Activated CD4-positive, alpha-beta memory T cell treated with anti-CD3 and anti-CD28 coated beads, Interleukin-2, amount 10 ng/mL, durations not matched to agents 7 days and 5 days (primary cell): ENCODE results near the gene HSPA1B. TPM values are rescaled to one million over a fixed set of nuclear protein-coding genes. Genes with fewer than 3 reads are reported as not detected.
"Not testable (repeated sequence)": the region's sequence is repeated elsewhere in the genome, so short reads cannot be mapped to it uniquely, and the experiment has no call there.

ENCODE experiments used
- CTCF ChIA-PET: fragments of 350-600 bp; sonication (Branson Sonifier 250); formaldehyde crosslinking; loops from one replicate; lab custom pipeline; 2021; ENCODE audit warnings: antibody characterized with exemption, inconsistent platforms; lab: Charles Lee
- POLR2A ChIA-PET: fragments of 350-600 bp; sonication (Branson Sonifier 250); formaldehyde crosslinking; loops from one replicate; lab custom pipeline; 2021; ENCODE audit warnings: antibody characterized with exemption; lab: Charles Lee
- DNase-seq: peaks from one replicate; pipeline ENCODE4 v3.0.0-alpha.2; 2020
- H3K27ac Mint-ChIP-seq: one replicate; pipeline ENCODE4 v1.8.0; 2021; ENCODE audit warnings: mild to moderate bottlenecking, mixed read lengths
- H3K27me3 Mint-ChIP-seq: one replicate; pipeline ENCODE4 v1.8.0; 2021; ENCODE audit warnings: mixed read lengths
- H3K36me3 Mint-ChIP-seq: one replicate; pipeline ENCODE4 v1.8.0; 2021; ENCODE audit warnings: low read depth, mixed read lengths
- H3K4me1 Mint-ChIP-seq: one replicate; pipeline ENCODE4 v1.8.0; 2021; ENCODE audit warnings: mixed read lengths
- H3K4me3 Mint-ChIP-seq: one replicate; pipeline ENCODE4 v1.8.0; 2021; ENCODE audit warnings: mild to moderate bottlenecking, mixed read lengths
- H3K9me3 Mint-ChIP-seq: one replicate; pipeline ENCODE4 v1.8.0; 2021; ENCODE audit warnings: mixed read lengths
- total RNA-seq, 2 experiments: library from RNA; stranded (reverse); gene quantifications; one replicate each; pipeline ENCODE4 v1.2.3, GENCODE V29; 2021

Gene HSPA1B
- total RNA-seq, 2 experiments from 2014 or later, result 60.6 to 62.6 TPM

GRCh38 chr6:31817929-31818511 is 9.5 kb upstream of the HSPA1B start:
- ChIA-PET CTCF (interaction anchor here (0.8 to 2.3 kb wide), 12 partner anchors 9 to 277 kb away, joined by 3 to 14 read pairs (median 4); partner anchors contain the start of genes DDAH2, DDX39B, HSPA1B and LSM2), POLR2A (interaction anchor here (0.6 to 6.4 kb wide), 14 partner anchors 9 to 157 kb away, joined by 3 to 95 read pairs (median 4); partner anchors contain the start of genes C6orf47, CLIC1, DDAH2 and GPANK1)
- Mint-ChIP-seq H3K27ac (peak overlapping the region; percentile 96), H3K36me3 (peaks cover 18% of the 10 kb centered on the region), H3K4me1 (peaks cover 48% of the 10 kb centered on the region), H3K4me3 (peak overlapping the region; percentile 91)
- not testable (repeated sequence) for H3K27me3 Mint-ChIP-seq, H3K9me3 Mint-ChIP-seq, DNase-seq

DNA sequence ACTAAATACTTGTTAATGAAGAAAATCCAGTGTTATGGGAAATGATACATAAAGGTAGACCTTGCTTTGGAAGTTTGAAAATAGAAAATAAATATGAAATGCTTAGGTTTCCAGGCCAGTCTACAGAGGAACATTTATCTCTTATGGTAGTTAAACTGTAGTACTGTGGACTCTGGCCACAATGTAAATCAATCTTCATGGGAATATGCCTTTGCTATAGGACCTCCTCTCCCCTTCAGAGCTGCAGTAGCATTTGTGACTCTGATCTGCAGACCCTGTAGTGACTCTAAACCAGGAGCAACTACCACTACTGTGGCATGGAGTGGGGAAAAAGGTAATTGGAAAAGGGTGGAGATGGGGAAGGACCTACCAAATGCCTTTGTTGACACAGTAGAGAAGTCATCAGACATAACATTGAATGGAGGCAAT is 7.7 kb upstream of the HSPA1B start:
- ChIA-PET CTCF (interaction anchor here (1.2 to 1.5 kb wide), 2 partner anchors 13 to 82 kb away, joined by 5 to 6 read pairs; partner anchors contain the start of gene LSM2), POLR2A (interaction anchor here (1.2 to 6.4 kb wide), 4 partner anchors 13 to 167 kb away, joined by 4 to 95 read pairs (median 4); partner anchors contain the start of genes BAG6, CLIC1, LSM2 and MSH5)
- DNase-seq, result no peak
- H3K4me3 Mint-ChIP-seq, result peak overlapping the region; percentile 53
- H3K27me3 Mint-ChIP-seq, result no peaks in the 10 kb centered on the region
- peak overlapping the region; percentile 66 for H3K27ac Mint-ChIP-seq
- H3K36me3 Mint-ChIP-seq, result peaks cover 20% of the 10 kb centered on the region
- H3K4me1 Mint-ChIP-seq, result peaks cover 45% of the 10 kb centered on the region
- H3K9me3 Mint-ChIP-seq, result no peaks in the 10 kb centered on the region

DNA sequence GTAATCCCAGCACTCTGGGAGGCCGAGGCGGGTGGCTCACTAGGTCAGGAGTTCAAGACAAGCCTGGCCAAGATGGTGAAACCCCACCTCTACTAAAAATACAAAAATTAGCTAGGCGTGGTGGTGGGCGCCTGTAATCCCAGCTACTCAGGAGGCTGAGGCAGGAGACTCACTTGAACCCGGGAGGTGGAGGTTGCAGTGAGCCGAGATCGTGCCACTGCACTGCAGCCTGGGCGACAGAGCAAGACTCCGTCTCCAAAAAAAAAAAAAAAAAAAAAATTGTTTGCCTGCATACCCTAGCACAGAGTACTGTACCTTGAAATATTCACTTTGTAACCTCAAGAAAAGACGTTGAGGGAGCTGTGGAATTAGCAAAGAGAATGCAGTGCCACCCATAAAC is 7.1 kb upstream of the HSPA1B start:
- CTCF ChIA-PET, result interaction anchor here (1.2 to 1.5 kb wide), 2 partner anchors 14 to 82 kb away, joined by 5 to 6 read pairs; partner anchors contain the start of gene LSM2
- H3K9me3 Mint-ChIP-seq, H3K27me3 Mint-ChIP-seq, DNase-seq: not testable (repeated sequence)
- POLR2A ChIA-PET, result interaction anchor here (1.2 to 6.4 kb wide), 6 partner anchors 8 to 168 kb away, joined by 4 to 95 read pairs (median 5); partner anchors contain the start of genes BAG6, CLIC1, LSM2 and MSH5
- Mint-ChIP-seq H3K4me3 (peak overlapping the region; percentile 92), H3K4me1 (peaks cover 50% of the 10 kb centered on the region), H3K27ac (peak overlapping the region; percentile 94), H3K36me3 (peaks cover 20% of the 10 kb centered on the region)

DNA sequence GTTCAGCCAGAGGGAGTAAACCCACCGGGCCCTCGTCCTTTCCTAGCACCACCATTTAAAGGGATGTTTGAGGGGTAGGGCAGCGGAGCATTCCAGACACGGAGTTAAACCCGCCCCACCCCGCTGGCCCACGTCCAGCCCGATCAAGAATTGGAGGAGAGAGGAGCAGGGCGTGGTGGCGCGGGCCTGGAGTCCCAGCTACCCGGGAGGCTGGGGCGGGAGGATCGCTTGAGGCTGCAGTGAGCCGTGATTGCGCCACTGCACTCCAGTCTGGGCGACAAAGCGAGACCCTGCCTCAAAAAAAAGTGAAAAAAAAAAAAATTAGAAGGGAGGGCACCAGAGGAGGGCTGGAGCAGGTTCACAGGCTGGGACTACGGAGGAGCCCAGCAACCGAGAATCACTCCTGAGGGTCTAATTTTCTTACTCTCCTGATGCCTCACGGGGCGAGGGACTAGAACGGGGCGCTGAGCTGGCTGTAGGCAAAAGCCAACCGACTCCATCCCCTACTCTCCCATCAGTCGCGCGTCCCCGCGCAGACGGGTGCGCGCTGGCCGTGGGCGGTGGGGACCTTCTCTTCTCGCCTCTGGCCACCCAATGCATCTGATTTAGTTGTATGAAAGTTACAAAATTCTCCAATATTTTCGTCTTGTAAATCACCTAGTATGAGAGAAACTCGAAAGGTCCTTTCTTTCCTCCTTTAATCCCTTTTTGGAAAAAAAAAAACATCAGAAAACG is 6.1 kb upstream of the HSPA1B start:
- no peaks in the 10 kb centered on the region for H3K27me3 Mint-ChIP-seq
- H3K27ac Mint-ChIP-seq, result peak overlapping the region; percentile 94
- H3K4me3 Mint-ChIP-seq, result peak overlapping the region; percentile 92
- DNase-seq, result peak; percentile 63
- ChIA-PET CTCF (interaction anchor here (2.6 kb wide), 1 partner anchor 14 kb away, joined by 9 read pairs; the partner anchor contains the start of gene LSM2), POLR2A (interaction anchor here (0.7 to 6.4 kb wide), 10 partner anchors 9 to 1150 kb away, joined by 3 to 95 read pairs (median 4); partner anchors contain the start of genes CLIC1, CSNK2B, GPANK1 and LSM2)
- peaks cover 20% of the 10 kb centered on the region for H3K36me3 Mint-ChIP-seq
- H3K4me1 Mint-ChIP-seq, result peaks cover 59% of the 10 kb centered on the region
- H3K9me3 Mint-ChIP-seq, result no peaks in the 10 kb centered on the region

DNA sequence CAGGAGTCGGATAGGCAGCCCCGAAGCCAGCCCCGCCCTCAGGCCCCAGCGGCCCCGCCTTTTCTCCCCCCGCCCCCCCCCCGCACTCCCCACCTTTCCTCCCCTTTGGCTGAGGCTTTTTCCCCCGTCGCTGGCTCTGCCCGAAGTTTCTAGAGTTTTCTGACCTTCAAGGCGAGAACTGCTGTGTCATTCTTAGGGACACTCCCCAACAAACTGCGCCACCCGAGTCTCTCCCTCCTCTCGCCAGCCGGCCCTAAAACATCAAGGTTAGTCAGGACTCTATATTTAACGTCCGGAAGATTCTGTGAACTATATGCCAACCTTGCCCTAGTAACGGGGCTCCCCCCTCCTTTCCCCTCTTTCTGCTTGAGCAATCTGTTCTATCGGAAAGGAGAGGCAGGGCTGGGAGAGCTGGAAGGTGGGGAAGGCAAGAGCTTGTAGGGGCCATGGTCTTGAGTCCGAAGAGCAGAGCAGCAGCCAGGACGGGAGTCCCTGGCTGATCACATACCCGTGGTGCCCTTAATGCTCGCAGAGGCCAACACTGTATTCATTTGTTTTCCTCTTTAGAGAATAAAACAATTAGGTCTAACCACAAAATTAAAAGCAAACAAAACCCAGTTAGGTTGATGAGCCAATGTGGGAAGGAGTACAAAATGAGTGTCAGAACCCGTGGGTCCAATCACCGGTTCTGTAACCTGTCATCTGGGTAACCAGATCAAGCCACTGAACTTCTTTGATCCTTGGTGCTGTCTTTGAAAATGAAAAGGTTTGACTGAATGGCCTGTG is 5.3 kb upstream of the HSPA1B start:
- ChIA-PET CTCF (interaction anchor here (0.6 to 2.6 kb wide), 5 partner anchors 15 to 92 kb away, joined by 3 to 9 read pairs (median 3); partner anchors contain the start of gene LSM2), POLR2A (interaction anchor here (0.7 to 6.4 kb wide), 12 partner anchors 8 to 1150 kb away, joined by 3 to 95 read pairs (median 4); partner anchors contain the start of genes ABHD16A, CLIC1, CSNK2B and GPANK1)
- Mint-ChIP-seq H3K27ac (peak overlapping the region; percentile 94), H3K4me3 (peak overlapping the region; percentile 92), H3K36me3 (peaks cover 20% of the 10 kb centered on the region), H3K27me3 (no peaks in the 10 kb centered on the region), H3K4me1 (peaks cover 67% of the 10 kb centered on the region), H3K9me3 (no peaks in the 10 kb centered on the region)
- peak; percentile 65 for DNase-seq

- Mint-ChIP-seq H3K4me3 (peak overlapping the region; percentile 44), H3K4me1 (peaks cover 59% of the 10 kb centered on the region)
- not testable (repeated sequence) for H3K27ac Mint-ChIP-seq, H3K27me3 Mint-ChIP-seq, H3K9me3 Mint-ChIP-seq, DNase-seq, H3K36me3 Mint-ChIP-seq
- ChIA-PET CTCF (interaction anchor here (1.2 to 2.6 kb wide), 2 partner anchors 17 to 85 kb away, joined by 3 to 9 read pairs; partner anchors contain the start of gene LSM2), POLR2A (interaction anchor here (0.6 to 6.4 kb wide), 8 partner anchors 9 to 283 kb away, joined by 3 to 95 read pairs (median 4); partner anchors contain the start of genes CLIC1, GPANK1, LSM2 and MPIG6B)
These were observed 3.8 kb upstream of the HSPA1B start for GRCh38 chr6:31823592-31824196.

- H3K4me1 Mint-ChIP-seq, result peaks cover 48% of the 10 kb centered on the region
- CTCF ChIA-PET, result no interaction called here
These were observed 2.0 kb upstream of the HSPA1B start for GRCh38 chr6:31825553-31825952.

DNA sequence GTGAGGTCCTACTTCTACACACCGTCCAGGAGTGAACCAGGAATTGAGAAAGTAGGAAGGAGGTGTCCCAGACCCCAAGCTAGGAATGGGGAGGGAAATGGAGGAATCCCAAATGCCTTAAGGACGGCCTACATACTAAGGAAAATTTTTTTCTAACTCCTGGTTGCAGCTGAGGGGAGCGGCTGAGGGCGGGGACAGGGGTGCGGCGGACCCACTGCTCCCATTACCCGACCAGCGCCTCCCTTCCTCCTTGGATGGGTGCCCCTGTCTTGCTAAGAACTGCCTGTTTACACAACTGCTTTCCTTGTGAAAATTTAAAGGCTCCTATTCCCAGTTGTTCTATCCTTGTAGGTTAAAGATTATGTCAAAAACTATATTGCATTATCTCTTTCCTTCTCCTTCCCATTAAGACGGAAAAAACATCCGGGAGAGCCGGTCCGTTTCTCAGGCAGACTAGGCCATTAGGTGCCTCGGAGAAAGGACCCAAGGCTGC is 699 bp upstream of the HSPA1B start:
- H3K36me3 Mint-ChIP-seq, result peaks cover 20% of the 10 kb centered on the region
- peaks cover 53% of the 10 kb centered on the region for H3K4me1 Mint-ChIP-seq
- no peaks in the 10 kb centered on the region for H3K9me3 Mint-ChIP-seq
- ChIA-PET CTCF (interaction anchor here (0.6 to 2.1 kb wide), 19 partner anchors 9 to 276 kb away, joined by 3 to 15 read pairs (median 5); partner anchors contain the start of genes DDAH2, GPANK1, HSPA1A and HSPA1L), POLR2A (interaction anchor here (0.9 to 3.4 kb wide), 26 partner anchors 9 to 332 kb away, joined by 3 to 70 read pairs (median 5); partner anchors contain the start of genes ABHD16A, BAG6, C6orf47 and CLIC1)
- peak; percentile 57 for DNase-seq
- peak overlapping the region; percentile 96 for H3K27ac Mint-ChIP-seq
- no peaks in the 10 kb centered on the region for H3K27me3 Mint-ChIP-seq
- H3K4me3 Mint-ChIP-seq, result peak overlapping the region; percentile 86

More at GRCh38 chr6:31825553-31825952, 2.0 kb upstream of the HSPA1B start:
- H3K27me3 Mint-ChIP-seq, result no peaks in the 10 kb centered on the region
- no peak for DNase-seq
- peak overlapping the region; percentile 96 for H3K27ac Mint-ChIP-seq
- no peaks in the 10 kb centered on the region for H3K9me3 Mint-ChIP-seq
- H3K4me3 Mint-ChIP-seq, result peak overlapping the region; percentile 86
- POLR2A ChIA-PET, result interaction anchor here (0.6 to 3.4 kb wide), 8 partner anchors 8 to 331 kb away, joined by 3 to 70 read pairs (median 4); partner anchors contain the start of genes ATF6B, C6orf47, CLIC1 and HSPA1A
- H3K36me3 Mint-ChIP-seq, result peaks cover 12% of the 10 kb centered on the region

DNA sequence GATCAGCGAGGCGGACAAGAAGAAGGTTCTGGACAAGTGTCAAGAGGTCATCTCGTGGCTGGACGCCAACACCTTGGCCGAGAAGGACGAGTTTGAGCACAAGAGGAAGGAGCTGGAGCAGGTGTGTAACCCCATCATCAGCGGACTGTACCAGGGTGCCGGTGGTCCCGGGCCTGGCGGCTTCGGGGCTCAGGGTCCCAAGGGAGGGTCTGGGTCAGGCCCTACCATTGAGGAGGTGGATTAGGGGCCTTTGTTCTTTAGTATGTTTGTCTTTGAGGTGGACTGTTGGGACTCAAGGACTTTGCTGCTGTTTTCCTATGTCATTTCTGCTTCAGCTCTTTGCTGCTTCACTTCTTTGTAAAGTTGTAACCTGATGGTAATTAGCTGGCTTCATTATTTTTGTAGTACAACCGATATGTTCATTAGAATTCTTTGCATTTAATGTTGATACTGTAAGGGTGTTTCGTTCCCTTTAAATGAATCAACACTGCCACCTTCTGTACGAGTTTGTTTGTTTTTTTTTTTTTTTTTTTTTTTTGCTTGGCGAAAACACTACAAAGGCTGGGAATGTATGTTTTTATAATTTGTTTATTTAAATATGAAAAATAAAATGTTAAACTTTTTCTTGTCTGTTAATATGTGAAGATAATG is 2.2 kb downstream of the HSPA1B start:
- Mint-ChIP-seq H3K27me3 (no peaks in the 10 kb centered on the region), H3K4me1 (peaks cover 44% of the 10 kb centered on the region), H3K4me3 (peak overlapping the region; percentile 94), H3K27ac (peak overlapping the region; percentile 82), H3K9me3 (no peaks in the 10 kb centered on the region), H3K36me3 (peaks cover 22% of the 10 kb centered on the region)
- DNase-seq, result no peak
- ChIA-PET POLR2A (interaction anchor here (0.7 to 9.1 kb wide), 11 partner anchors 9 to 279 kb away, joined by 3 to 119 read pairs (median 4); partner anchors contain the start of genes CLIC1, DDAH2, GPANK1 and HSPA1A), CTCF (interaction anchor here (0.6 to 4.2 kb wide), 30 partner anchors 12 to 335 kb away, joined by 3 to 61 read pairs (median 4); partner anchors contain the start of genes ABHD16A, BAG6, CLIC1 and DDAH2)

DNA sequence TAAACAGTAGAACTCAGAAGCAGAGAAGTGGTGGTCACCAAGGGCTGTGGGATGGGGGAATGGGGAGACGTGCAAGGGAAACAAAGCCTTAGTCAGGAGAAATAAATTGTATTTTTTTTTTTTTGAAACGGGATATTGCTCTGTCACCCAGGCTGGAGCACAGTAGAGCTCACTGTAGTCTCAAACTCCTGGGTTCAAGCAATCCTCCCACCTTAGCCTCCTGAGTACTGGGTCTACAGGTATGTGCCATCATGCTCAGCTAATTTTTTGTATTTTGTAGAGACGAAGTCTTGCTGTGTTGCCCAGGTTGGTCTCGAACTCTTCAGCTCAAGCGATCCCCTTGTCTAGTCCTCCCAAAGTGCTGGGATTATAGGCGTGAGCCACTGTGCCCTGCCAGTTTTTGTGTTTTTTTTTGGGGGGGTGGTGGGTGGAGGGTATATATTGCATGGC is 3.4 kb downstream of the HSPA1B start:
- POLR2A ChIA-PET, result interaction anchor here (0.8 to 9.1 kb wide), 10 partner anchors 16 to 280 kb away, joined by 3 to 119 read pairs (median 5); partner anchors contain the start of genes C6orf47, CLIC1, DDAH2 and GPANK1

More for the DNA sequence above, 3.4 kb downstream of the HSPA1B start:
- CTCF ChIA-PET, result interaction anchor here (0.6 to 4.2 kb wide), 21 partner anchors 13 to 957 kb away, joined by 3 to 61 read pairs (median 7); partner anchors contain the start of genes BAG6, CLIC1, DDAH2 and GPANK1
- Mint-ChIP-seq H3K4me3 (peak overlapping the region; percentile 94), H3K36me3 (peaks cover 30% of the 10 kb centered on the region), H3K4me1 (peaks cover 36% of the 10 kb centered on the region), H3K27ac (peak overlapping the region; percentile 82), H3K27me3 (no peaks in the 10 kb centered on the region), H3K9me3 (no peaks in the 10 kb centered on the region)
- DNase-seq, result no peak
